H1 (cell line): ENCODE results near the gene QRICH2. TPM values are rescaled to one million over a fixed set of nuclear protein-coding genes. Genes with fewer than 3 reads are reported as not detected.

Source experiments
- CTCF ChIA-PET: fragments of 300-600 bp; sonication (Branson Sonifier 250); formaldehyde crosslinking; loops from one replicate; lab custom pipeline; 2021; ENCODE audit not compliant: partially characterized antibody; lab: Charles Lee
- POLR2A ChIA-PET: fragments of 300-600 bp; sonication (Branson Sonifier 250); formaldehyde crosslinking; loops from one replicate; lab custom pipeline; 2021; ENCODE audit warnings: inconsistent platforms; ENCODE audit not compliant: partially characterized antibody; lab: Charles Lee
- DNase-seq, 2 experiments: peaks; one replicate each; pipeline versions ENCODE4 v3.0.0 to v3.0.0-alpha.2; 2010 to 2022; ENCODE audit warnings: low spot score in 2 of 2, low read depth in 1 of 2, mixed read lengths in 1 of 2
- FAIRE-seq: peaks from 2 replicates; lab custom pipeline; 2011; peaks lifted over from hg19 to GRCh38; lab: Jason Lieb, UNC
- H2AFZ ChIP-seq: 2 replicates; pipeline ENCODE4 v1.8.1; 2012; ENCODE audit warnings: low read length, inconsistent platforms
- H2AK5ac ChIP-seq: 2 replicates; pipeline ENCODE4 v1.6.1; 2013; ENCODE audit warnings: low read depth, low read length
- H2BK120ac ChIP-seq: replicated peaks from 2 replicates; pipeline ENCODE3; 2013; ENCODE audit warnings: low read depth, low read length, inconsistent platforms
- H2BK12ac ChIP-seq: 2 replicates; pipeline ENCODE4 v1.6.1; 2013; ENCODE audit warnings: low read depth, low read length
- H2BK15ac ChIP-seq: 2 replicates; pipeline ENCODE4 v1.6.1; 2013; ENCODE audit warnings: low read length
- H2BK20ac ChIP-seq: 2 replicates; pipeline ENCODE4 v1.6.1; 2013; ENCODE audit warnings: low read length
- H2BK5ac ChIP-seq: 2 replicates; pipeline ENCODE4 v1.6.1; 2013; ENCODE audit warnings: low read depth, low read length
- H3K14ac ChIP-seq: 2 replicates; pipeline ENCODE4 v1.6.1; 2013; ENCODE audit warnings: inconsistent platforms; ENCODE audit not compliant: insufficient read length
- H3K18ac ChIP-seq: 2 replicates; pipeline ENCODE4 v1.6.1; 2013; ENCODE audit warnings: low read length; ENCODE audit errors: extremely low read depth
- H3K23ac ChIP-seq: 2 replicates; pipeline ENCODE4 v1.6.1; 2013; ENCODE audit warnings: inconsistent platforms; ENCODE audit not compliant: insufficient read length
- H3K23me2 ChIP-seq: 2 replicates; pipeline ENCODE4 v1.6.1; 2013; ENCODE audit warnings: low read depth, low read length
- H3K27ac ChIP-seq: 2 replicates; pipeline ENCODE4 v1.6.1; 2011; ENCODE audit warnings: low read depth, low read length, inconsistent platforms
- H3K27me3 ChIP-seq, 4 experiments: replicated peaks in 1 of 4; 1 replicate in 1 of 4; 2 replicates in 3 of 4; pipeline versions ENCODE4 v1.6.1 to v1.8.1; 2011 to 2013; ENCODE audit warnings: low read length in 3 of 4, mild to moderate bottlenecking in 3 of 4, inconsistent platforms in 2 of 4, mixed read lengths in 2 of 4, moderate library complexity in 1 of 4; ENCODE audit not compliant: control insufficient read depth in 3 of 4, insufficient read depth in 3 of 4; ENCODE audit errors: extremely low read depth in 1 of 4
- H3K36me3 ChIP-seq, 4 experiments: 2 replicates each; pipeline versions ENCODE4 v1.6.1 to v1.8.1; 2011 to 2013; ENCODE audit warnings: mild to moderate bottlenecking in 4 of 4, low read length in 3 of 4, moderate library complexity in 2 of 4, control low read depth in 1 of 4, inconsistent platforms in 1 of 4; ENCODE audit not compliant: insufficient read depth in 4 of 4, control insufficient read depth in 2 of 4
- H3K4ac ChIP-seq: replicated peaks from 2 replicates; pipeline ENCODE3; 2013; ENCODE audit warnings: low read length, low read depth, mixed read lengths, inconsistent platforms; ENCODE audit not compliant: insufficient read length
- H3K4me1 ChIP-seq, 4 experiments: replicated peaks in 1 of 4; 1 replicate in 1 of 4; 2 replicates in 3 of 4; pipeline versions ENCODE4 v1.6.1 to v1.8.1; 2011 to 2013; ENCODE audit warnings: low read length in 3 of 4, inconsistent platforms in 2 of 4, mixed read lengths in 1 of 4; ENCODE audit not compliant: insufficient read depth in 4 of 4, control insufficient read depth in 3 of 4
- H3K4me2 ChIP-seq, 2 experiments: 2 replicates each; pipeline versions ENCODE4 v1.6.1 to v1.8.1; 2011 to 2013; ENCODE audit warnings: low read depth in 2 of 2, low read length in 2 of 2, control low read depth in 1 of 2, inconsistent platforms in 1 of 2, mild to moderate bottlenecking in 1 of 2; ENCODE audit not compliant: insufficient read depth in 1 of 2
- H3K4me3 ChIP-seq, 4 experiments: fragments of 200-600, 300-600 bp in 1 of 4; sonication (generic), shearing (Covaris generic), sonication (Bioruptor Twin) in 1 of 4; 2 replicates each; pipeline versions ENCODE4 v1.5.1 to v1.8.1; 2011 to 2016; ENCODE audit warnings: low read length in 4 of 4, low read depth in 3 of 4, control low read depth in 2 of 4, inconsistent platforms in 2 of 4, mild to moderate bottlenecking in 2 of 4, mixed read lengths in 1 of 4, moderate library complexity in 1 of 4; ENCODE audit not compliant: insufficient read depth in 2 of 4; ENCODE audit errors: extremely low read depth in 1 of 4
- H3K56ac ChIP-seq: replicated peaks from 2 replicates; pipeline ENCODE3; 2013; ENCODE audit warnings: low read depth, mild to moderate bottlenecking, mixed read lengths, low read length, inconsistent platforms; ENCODE audit not compliant: insufficient read length
- H3K79me1 ChIP-seq: 2 replicates; pipeline ENCODE4 v1.6.1; 2013; ENCODE audit warnings: low read depth, low read length, control low read depth
- H3K79me2 ChIP-seq, 2 experiments: 2 replicates each; pipeline versions ENCODE4 v1.6.1 to v1.8.1; 2012 to 2013; ENCODE audit warnings: low read length in 2 of 2, mild to moderate bottlenecking in 2 of 2, inconsistent platforms in 1 of 2; ENCODE audit not compliant: insufficient read depth in 2 of 2, control insufficient read depth in 1 of 2
- H3K9ac ChIP-seq, 4 experiments: replicated peaks in 1 of 4; 1 replicate in 1 of 4; 2 replicates in 3 of 4; pipeline versions ENCODE4 v1.6.1 to v1.8.1; 2011 to 2013; ENCODE audit warnings: low read depth in 3 of 4, low read length in 3 of 4, control low read depth in 2 of 4, mild to moderate bottlenecking in 2 of 4, moderate library complexity in 2 of 4, inconsistent platforms in 1 of 4; ENCODE audit errors: extremely low read depth in 1 of 4
- H3K9me3 ChIP-seq, 2 experiments: 2 replicates each; pipeline versions ENCODE4 v1.6.1 to v1.8.1; 2012 to 2013; ENCODE audit warnings: mild to moderate bottlenecking in 2 of 2, moderate library complexity in 2 of 2, control low read depth in 1 of 2, inconsistent platforms in 1 of 2, low read depth in 1 of 2, low read length in 1 of 2, mixed read lengths in 1 of 2; ENCODE audit not compliant: insufficient read depth in 2 of 2
- H4K20me1 ChIP-seq, 2 experiments: replicated peaks in 1 of 2; 2 replicates each; pipeline versions ENCODE3 to v1.8.1; 2011 to 2013; ENCODE audit warnings: inconsistent platforms in 2 of 2, low read length in 2 of 2, mild to moderate bottlenecking in 1 of 2; ENCODE audit not compliant: insufficient read depth in 2 of 2, control insufficient read depth in 1 of 2
- H4K5ac ChIP-seq: 2 replicates; pipeline ENCODE4 v1.6.1; 2013; ENCODE audit warnings: low read length, low read depth, mixed read lengths, inconsistent platforms; ENCODE audit not compliant: insufficient read length
- H4K8ac ChIP-seq: 2 replicates; pipeline ENCODE4 v1.8.0; 2013; ENCODE audit warnings: mild to moderate bottlenecking, moderate library complexity, low read length, inconsistent platforms; ENCODE audit not compliant: insufficient read depth; ENCODE audit errors: extremely low read depth
- H4K91ac ChIP-seq: replicated peaks from 2 replicates; pipeline ENCODE3; 2013; ENCODE audit warnings: low read length, mixed read lengths, inconsistent platforms; ENCODE audit not compliant: insufficient read length
- BACH1 ChIP-seq: IDR thresholded peaks from 2 replicates; pipeline ENCODE4 v1.6.1; 2012; ENCODE audit warnings: low read length, improper control_type of control experiment
- MAFK ChIP-seq: IDR thresholded peaks from 2 replicates; pipeline ENCODE4 v1.6.1; 2012; ENCODE audit warnings: low read depth, mild to moderate bottlenecking, improper control_type of control experiment, low read length
- WGBS, 2 experiments: shearing (Covaris generic) in 1 of 2; methylation state at CpG; one replicate each; pipeline versions ENCODE4 v1.1.6 to v1.1.7; 2013 to 2015; ENCODE audit warnings: low lambda C conversion rate in 2 of 2, mixed read lengths in 2 of 2, inconsistent platforms in 1 of 2, low coverage in 1 of 2, missing lambda C conversion rate in 1 of 2; ENCODE audit not compliant: insufficient replicate concordance in 2 of 2, insufficient coverage in 1 of 2, insufficient read length in 1 of 2; ENCODE audit errors: extremely low coverage in 1 of 2, missing lambda C conversion rate in 1 of 2; 5-methylcytosine and 5-hydroxymethylcytosine counted together
- polyA plus RNA-seq, 7 experiments: library from polyadenylated mRNA; depleted of rRNA in 3 of 7; stranded (reverse) in 5 of 7; unstranded in 2 of 7; fragments of >200 nt in 5 of 7; fragments of 200-250 nt in 2 of 7; gene quantifications; 1 replicate in 5 of 7; 2 replicates in 1 of 7; 4 replicates in 1 of 7; pipeline versions ENCODE4 v1.2.1 to v1.2.3, GENCODE V29; 2011 to 2013; ENCODE audit warnings: missing spikeins in 2 of 7, mixed read lengths in 2 of 7
- total RNA-seq: library from RNA; stranded (reverse); fragmentation: NEBNext Ultra II Directional; extraction: Animal tissue kit (Norgen Biotek cat#: 25700); gene quantifications from 2 replicates; pipeline ENCODE4 v1.2.1, GENCODE V29; 2021
- TF ChIP-seq, protein P1 (sequence below): IDR thresholded peaks from 2 replicates; pipeline ENCODE4 v1.6.1; 2011; ENCODE audit warnings: low read length, improper control_type of control experiment

QRICH2 gene
- total and polyA plus RNA-seq, 2 of the 8 experiments (the other 6 are each of a cell fraction or from before 2014, with no cell fraction given) = 2.8 to 3.8 TPM

DNA sequence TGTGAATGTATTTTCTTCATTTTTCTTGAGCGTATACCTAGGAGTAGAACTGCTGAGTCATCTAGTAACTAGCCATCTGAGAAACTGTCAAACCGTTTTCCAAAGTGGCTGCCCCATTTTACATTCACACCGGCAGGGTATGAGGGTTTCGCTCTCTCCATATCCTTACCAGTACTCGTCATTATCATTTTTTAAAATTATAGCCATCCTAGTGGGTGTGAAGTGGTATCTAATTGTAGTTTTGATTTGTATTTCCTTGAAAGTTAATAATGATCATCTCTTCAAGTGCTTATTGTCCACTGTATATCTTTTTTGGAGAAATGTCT is 73.8 kb downstream of the QRICH2 start:
- DNase-seq = peak in 1 of 2 experiments; percentile 17

More for the DNA sequence above, 73.8 kb downstream of the QRICH2 start:
- H3K9ac ChIP-seq = no peak overlapping the region
- TF ChIP-seq BACH1 (0 out of 2 replicates have a peak, but pooled peaks have one; percentile 22), MAFK (peak; percentile 79)
- TF ChIP-seq, protein P1, sequence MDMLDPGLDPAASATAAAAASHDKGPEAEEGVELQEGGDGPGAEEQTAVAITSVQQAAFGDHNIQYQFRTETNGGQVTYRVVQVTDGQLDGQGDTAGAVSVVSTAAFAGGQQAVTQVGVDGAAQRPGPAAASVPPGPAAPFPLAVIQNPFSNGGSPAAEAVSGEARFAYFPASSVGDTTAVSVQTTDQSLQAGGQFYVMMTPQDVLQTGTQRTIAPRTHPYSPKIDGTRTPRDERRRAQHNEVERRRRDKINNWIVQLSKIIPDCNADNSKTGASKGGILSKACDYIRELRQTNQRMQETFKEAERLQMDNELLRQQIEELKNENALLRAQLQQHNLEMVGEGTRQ = no peak
- H3K23ac ChIP-seq = no peak overlapping the region
- no peak overlapping the region for H2BK12ac ChIP-seq
- no peak overlapping the region for H3K4me3 ChIP-seq
- no peaks in the 10 kb centered on the region for H3K9me3 ChIP-seq
- H3K27ac ChIP-seq = no peak overlapping the region
- no peaks in the 10 kb centered on the region for H3K36me3 ChIP-seq
- no peak overlapping the region for H3K56ac ChIP-seq
- H3K4me2 ChIP-seq = no peak overlapping the region
- no peaks in the 10 kb centered on the region for H4K20me1 ChIP-seq
- H4K5ac ChIP-seq = no peak overlapping the region
- no peak overlapping the region for H3K14ac ChIP-seq
- H2BK5ac ChIP-seq = no peak overlapping the region
- no peak overlapping the region for H3K18ac ChIP-seq
- H2BK120ac ChIP-seq = no peak overlapping the region
- H2AFZ ChIP-seq = no peak overlapping the region
- H3K27me3 ChIP-seq = peaks cover 2 to 15% (median 8%) of the 10 kb centered on the region in 4 experiments; a peak in 6 of 7 replicates
- no peaks in the 10 kb centered on the region for H3K4me1 ChIP-seq
- no peak overlapping the region for H2BK20ac ChIP-seq
- H3K23me2 ChIP-seq = no peaks in the 10 kb centered on the region
- 0 out of 4 replicates have a peak, but pooled peaks cover 0 to 2% of the 10 kb centered on the region in 2 experiments for H3K79me2 ChIP-seq
- POLR2A ChIA-PET = interaction anchor here (0.9 kb wide), 1 partner anchor 9 kb away, joined by 3 read pairs; no protein-coding TSS in a partner anchor
- no peaks in the 10 kb centered on the region for H3K79me1 ChIP-seq
- no peak for FAIRE-seq
- CTCF ChIA-PET = interaction anchor here (1.3 to 1.7 kb wide), 2 partner anchors 45 to 53 kb away, joined by 5 to 6 read pairs; no protein-coding TSS in a partner anchor
- H3K4ac ChIP-seq = no peak overlapping the region
- no peak overlapping the region for H2BK15ac ChIP-seq
- H4K91ac ChIP-seq = no peak overlapping the region
- no peak overlapping the region for H2AK5ac ChIP-seq
- no peak overlapping the region for H4K8ac ChIP-seq
- 85% methylated on average over 5 of the region's 5 CpGs; no CpG with 5 or more reads in 1 of the 2 experiments for WGBS, 2 experiments
